GM18861 (cell line): Measurements from ENCODE around the gene ABAT.
"Not testable (repeated sequence)": the region's sequence is repeated elsewhere in the genome, so short reads cannot be mapped to it uniquely, and the experiment has no call there.

ENCODE experiments used
- ATAC-seq: cut with Tn5 transposase; IDR thresholded peaks from one replicate; pipeline ENCODE4 v1.9.1; 2021; ENCODE audit not compliant: unreplicated experiment

ABAT gene

GRCh38 chr16:8648877-8649276 is 25.5 kb upstream of the ABAT start:
- ATAC-seq: no peak

DNA sequence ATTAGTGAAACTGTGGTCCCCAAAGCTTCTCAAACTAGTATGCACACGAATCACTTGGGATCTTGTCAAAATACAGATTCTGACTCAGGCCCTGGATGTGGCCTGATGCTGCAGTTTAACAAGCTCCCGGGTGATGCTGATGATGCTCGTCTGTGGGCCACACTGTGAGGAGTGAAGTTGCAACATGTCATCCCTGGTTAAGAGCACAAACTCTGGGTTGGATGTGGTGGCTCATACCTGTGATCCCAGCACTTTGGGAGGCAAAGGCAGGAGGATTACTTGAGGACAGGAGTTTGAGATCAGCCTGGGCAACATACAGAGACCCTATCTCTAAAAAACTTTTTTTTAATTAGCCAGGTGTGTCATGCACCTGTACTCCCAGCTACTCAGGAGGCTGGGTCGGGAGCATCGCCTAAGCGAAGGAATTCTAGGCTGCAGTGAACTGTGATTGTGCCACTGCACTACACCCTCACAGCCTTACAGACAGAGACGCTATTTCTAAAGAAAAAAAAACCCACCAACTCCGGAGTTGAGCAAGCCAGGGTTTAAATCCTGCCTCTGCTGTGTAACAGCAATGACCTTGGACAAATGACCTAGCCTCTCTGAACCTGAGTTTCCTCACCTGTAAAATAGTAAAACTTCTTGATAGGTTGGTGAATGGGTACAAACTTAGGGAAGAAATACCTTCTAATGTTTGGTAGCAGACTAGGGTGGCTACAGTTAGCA is 24.4 kb upstream of the ABAT start:
- no peak for ATAC-seq

- not testable (repeated sequence) for ATAC-seq
These were observed 22.5 kb upstream of the ABAT start for GRCh38 chr16:8651958-8652357.

DNA sequence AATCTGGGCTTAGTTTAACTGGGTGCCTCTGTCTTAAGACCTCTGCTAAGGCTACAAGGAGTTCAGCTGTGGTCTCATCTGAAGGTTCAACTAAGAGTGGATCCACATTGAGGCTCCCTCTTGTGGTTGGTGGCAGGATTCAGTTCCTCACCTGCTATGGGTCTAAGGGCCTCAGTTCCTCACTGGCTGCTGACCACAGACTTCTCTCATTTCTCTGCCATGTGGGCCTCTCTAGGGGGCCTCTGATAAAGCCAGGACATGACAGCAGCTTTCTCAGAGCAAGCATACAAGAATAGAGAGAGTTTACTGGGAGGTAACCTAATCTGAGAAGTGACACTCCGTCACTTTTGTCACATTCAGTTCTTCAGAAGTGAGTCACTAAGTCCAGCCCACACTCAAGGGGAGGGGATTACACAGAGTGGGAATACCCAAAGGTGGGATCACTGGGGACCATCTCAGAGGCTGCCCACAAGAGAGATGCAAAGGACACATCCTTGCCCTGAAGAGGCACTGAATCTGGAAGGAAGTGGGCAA is 19.2 kb upstream of the ABAT start:
- ATAC-seq: no peak

- no peak for ATAC-seq
These were observed 18.0 kb upstream of the ABAT start for GRCh38 chr16:8656376-8656775.

GRCh38 chr16:8660841-8661301 is 13.5 kb upstream of the ABAT start:
- peak; percentile 46 for ATAC-seq

GRCh38 chr16:8661703-8662102 is 12.7 kb upstream of the ABAT start:
- ATAC-seq: no peak

DNA sequence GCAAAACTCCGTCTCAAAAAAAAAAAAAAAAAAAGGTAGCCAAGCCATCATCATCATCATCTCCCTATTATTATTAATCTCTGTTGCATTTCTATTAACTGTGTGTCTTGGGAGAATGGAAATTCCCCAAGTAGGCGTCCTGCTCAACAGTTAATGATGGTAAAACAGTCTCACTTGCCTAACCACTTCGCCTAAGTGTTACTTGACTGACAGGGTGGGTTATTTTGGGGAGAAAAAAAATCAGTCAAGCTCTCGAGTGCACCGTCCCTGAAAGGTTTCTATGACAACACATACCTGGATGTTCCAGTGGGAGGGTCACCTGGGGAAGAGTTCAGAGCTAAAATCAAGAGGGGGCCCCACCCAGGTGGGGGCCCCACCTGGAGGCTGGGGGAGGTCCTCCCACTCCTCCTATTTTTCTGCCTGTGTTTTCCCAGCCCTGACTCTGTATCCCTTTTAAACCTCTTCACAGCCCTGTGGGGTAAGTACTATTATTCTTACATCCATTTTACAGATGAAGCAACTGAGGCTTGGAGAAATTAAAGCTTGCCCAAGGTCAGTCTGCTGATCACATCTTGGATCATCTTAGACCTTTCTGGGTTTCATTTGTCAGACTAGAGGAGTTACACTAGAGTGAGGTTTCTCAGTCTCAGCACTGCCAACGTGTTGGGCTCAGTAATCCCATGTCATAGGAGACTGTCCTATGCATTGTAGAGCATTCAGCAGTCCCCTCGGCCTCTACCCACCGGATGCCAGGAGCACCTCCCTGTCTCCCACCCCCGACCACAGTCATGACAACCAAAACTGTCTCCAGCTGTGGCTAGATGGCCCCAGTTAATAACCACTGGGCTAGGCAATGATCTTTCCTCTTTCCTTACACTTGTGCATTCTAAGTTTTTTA is 11.0 kb upstream of the ABAT start:
- no peak for ATAC-seq

DNA sequence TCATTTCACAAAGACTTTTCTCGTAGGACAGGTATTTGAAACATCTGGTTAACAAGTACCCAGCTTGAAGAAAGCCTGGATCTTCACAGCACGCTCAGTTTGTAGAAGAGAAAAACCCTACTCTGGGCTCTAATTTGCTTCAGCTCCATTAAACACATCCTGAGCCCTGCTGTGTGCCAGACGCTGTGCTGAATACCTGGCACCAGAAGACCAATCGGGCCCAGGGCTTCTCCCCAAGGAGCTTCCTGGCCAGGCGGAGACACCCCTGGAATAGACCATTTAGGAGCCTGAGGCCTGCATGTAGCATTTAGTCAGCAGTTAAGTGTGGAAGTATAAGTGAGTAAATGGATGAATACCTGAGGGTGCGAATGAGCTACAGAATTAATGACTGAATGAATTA is 8.9 kb upstream of the ABAT start:
- ATAC-seq: no peak

DNA sequence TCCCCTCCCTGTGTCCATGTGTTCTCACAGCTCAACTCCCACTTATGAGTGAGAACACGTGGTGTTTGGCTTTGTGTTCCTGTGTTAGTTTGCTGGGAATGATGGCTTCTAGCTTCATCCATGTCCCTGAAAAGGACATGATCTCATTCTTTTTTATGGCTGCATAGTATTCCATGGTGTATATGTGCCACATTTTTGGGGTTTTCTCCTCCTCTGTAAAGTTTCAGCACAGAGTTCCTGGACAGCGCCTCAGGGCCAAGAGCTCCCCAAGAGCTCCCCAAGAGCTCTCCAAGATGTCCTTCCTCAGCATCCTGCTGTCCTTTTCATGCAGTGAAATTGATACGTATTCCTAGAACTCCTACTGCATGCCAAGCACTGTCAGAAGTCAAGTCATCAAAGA is 6.9 kb upstream of the ABAT start:
- ATAC-seq: no peak

DNA sequence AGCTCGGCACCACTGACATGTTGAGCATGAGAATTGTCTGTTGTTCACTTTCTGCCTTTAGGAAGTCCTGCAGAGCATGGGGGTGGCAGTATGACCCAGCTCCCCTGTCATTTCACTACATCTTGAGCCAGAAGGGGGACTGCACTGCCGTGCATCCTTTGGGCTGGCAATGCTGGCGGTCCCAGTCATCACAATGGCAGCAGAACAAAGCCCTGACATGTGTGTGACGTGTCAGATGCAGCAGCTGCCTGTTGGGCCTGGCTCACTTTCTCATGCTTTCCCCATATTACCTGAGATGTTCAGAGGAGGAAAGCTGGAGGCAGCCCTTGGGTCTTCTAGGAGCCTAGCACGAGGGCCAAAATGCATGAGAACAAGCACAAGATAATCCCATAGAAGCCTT is 6.3 kb upstream of the ABAT start:
- no peak for ATAC-seq

DNA sequence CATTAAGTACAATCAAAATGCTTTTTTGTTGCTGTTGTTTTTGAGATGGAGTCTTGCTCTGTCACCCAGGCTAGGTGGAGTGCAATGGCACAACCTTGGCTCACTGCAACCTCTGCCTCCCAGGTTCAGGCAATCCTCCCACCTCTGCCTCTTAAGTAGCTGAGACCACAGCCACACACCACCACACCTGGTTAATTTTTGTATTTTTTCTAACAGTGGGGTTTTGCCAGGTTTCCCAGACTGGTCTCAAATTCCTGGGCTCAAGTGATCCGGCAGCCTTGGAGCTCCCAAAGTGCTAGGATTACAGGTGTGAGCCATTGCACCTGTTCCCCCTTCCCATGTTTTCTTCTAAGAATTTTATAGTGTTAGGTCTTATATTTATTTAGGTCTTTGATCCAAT is 4.9 kb upstream of the ABAT start:
- no peak for ATAC-seq

GRCh38 chr16:8670014-8670560 is 4.3 kb upstream of the ABAT start:
- no peak for ATAC-seq

DNA sequence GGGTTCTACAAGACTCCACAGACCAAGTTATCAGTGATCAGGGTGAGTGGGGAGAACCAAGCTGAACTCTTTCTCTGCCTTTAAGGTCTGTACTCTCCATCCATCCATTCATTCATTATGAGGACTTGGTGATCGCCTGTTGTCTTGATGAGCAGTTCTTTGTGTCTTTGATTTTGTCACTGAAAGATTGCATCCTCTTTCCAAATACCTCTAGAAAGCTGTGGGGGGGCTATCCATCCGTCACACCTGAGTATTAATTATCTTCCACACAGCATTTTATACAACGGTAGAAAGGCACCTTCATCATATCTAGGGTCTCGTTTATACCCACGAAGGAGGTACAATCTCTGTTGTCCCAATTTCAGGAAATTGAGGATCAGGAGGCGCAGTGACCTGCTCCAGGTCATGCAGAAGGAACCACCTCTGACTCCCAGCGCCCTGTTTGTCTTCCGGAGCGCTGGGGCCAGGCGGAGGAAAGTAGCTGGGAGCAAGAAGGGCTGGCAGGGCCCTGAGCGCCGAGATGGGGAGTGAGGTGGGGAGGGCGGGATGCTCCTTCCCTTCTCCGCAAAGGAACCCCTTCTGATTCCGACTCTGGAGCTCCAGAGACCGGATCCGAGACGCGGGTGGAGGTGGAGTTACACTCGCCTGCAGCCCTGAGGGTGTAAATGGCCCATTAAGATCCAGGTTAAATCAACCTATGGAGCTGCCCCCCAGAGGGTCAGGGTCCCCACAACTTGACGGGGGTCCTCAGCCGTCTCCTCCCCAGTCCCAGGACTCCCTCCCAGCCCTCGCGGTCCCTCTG is 605 bp upstream of the ABAT start:
- peak; percentile 25 for ATAC-seq

GRCh38 chr16:8675183-8676159 is 1.1 kb downstream of the ABAT start:
- no peak for ATAC-seq

DNA sequence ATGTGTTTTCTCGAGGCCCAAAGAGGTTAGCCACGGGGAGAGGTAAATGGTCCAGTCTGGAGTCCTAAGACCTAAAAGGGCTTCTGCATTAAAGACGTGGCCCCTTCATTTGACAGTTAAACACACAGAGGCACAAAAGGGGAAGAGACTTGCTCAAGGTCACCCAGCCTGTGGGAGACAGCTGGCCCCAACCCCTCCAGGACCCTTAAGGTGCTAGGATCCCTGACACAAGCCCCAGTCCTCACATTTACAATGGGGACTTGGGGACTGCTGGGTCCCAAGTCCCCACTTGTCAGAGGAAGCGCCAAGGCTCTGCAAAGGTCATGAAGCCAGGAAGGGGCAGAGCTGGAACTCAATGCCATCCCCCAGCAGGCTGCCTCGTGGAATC is 1.7 kb downstream of the ABAT start:
- no peak for ATAC-seq

GRCh38 chr16:8676737-8677375 is 2.4 kb downstream of the ABAT start:
- no peak for ATAC-seq

GRCh38 chr16:8677481-8677880 is 3.1 kb downstream of the ABAT start:
- ATAC-seq: no peak
